ENCODE measurements around the gene SIRT2. TPM values are rescaled to one million over a fixed set of nuclear protein-coding genes. Genes with fewer than 3 reads are reported as not detected.
"Not testable (repeated sequence)": the region's sequence is repeated elsewhere in the genome, so short reads cannot be mapped to it uniquely, and the experiment has no call there.

SIRT2 gene
- total RNA-seq, 1 donor from 2014 or later, result 41.3 TPM

GRCh38 chr19:38834590-38834989, 64.8 kb downstream of the SIRT2 start:
- H3K36me3 ChIP-seq (ENCODE audit: control insufficient read depth, insufficient read depth, low read length), result peaks cover 20% of the 10 kb centered on the region
- FAIRE-seq (no peak), DNase-seq (ENCODE audit: low read depth) (no peak)
- TF ChIP-seq CTCF (IDR thresholded peaks at IDR 0.05; ENCODE audit: insufficient read depth, low read length, severe bottlenecking), result no peak
- no peak overlapping the region for H3K4me3 ChIP-seq (ENCODE audit: low read depth, low read length)
- H3K27me3 ChIP-seq (ENCODE audit: control insufficient read depth, insufficient read depth, low read length), result no peaks in the 10 kb centered on the region

GRCh38 chr19:38834104-38834490, 65.3 kb downstream of the SIRT2 start:
- no peak overlapping the region for H3K4me3 ChIP-seq (ENCODE audit: low read depth, low read length)

GRCh38 chr19:38833092-38833425, 66.4 kb downstream of the SIRT2 start:
- FAIRE-seq (no peak), DNase-seq (ENCODE audit: low read depth) (no peak)
- H3K36me3 ChIP-seq (ENCODE audit: control insufficient read depth, insufficient read depth, low read length), result peaks cover 14% of the 10 kb centered on the region
- no peaks in the 10 kb centered on the region for H3K27me3 ChIP-seq (ENCODE audit: control insufficient read depth, insufficient read depth, low read length)
- no peak overlapping the region for H3K4me3 ChIP-seq (ENCODE audit: low read depth, low read length)
- TF ChIP-seq CTCF (IDR thresholded peaks at IDR 0.05; ENCODE audit: insufficient read depth, low read length, severe bottlenecking), result no peak

More at GRCh38 chr19:38834104-38834490, 65.3 kb downstream of the SIRT2 start:
- no peak for TF ChIP-seq CTCF (IDR thresholded peaks at IDR 0.05; ENCODE audit: insufficient read depth, low read length, severe bottlenecking)
- no peak for FAIRE-seq
- DNase-seq (ENCODE audit: low read depth), result no peak
- H3K36me3 ChIP-seq (ENCODE audit: control insufficient read depth, insufficient read depth, low read length), result peaks cover 17% of the 10 kb centered on the region
- no peaks in the 10 kb centered on the region for H3K27me3 ChIP-seq (ENCODE audit: control insufficient read depth, insufficient read depth, low read length)

GRCh38 chr19:38831142-38831605, 68.2 kb downstream of the SIRT2 start:
- no peak for TF ChIP-seq CTCF (IDR thresholded peaks at IDR 0.05; ENCODE audit: insufficient read depth, low read length, severe bottlenecking)
- peak; percentile 88 for DNase-seq (ENCODE audit: low read depth)
- Histone ChIP-seq H3K27me3 (ENCODE audit: control insufficient read depth, insufficient read depth, low read length) (no peaks in the 10 kb centered on the region), H3K36me3 (ENCODE audit: control insufficient read depth, insufficient read depth, low read length) (peaks cover 11% of the 10 kb centered on the region), H3K4me3 (ENCODE audit: low read depth, low read length) (peak overlapping the region; percentile 66)
- no peak for FAIRE-seq

- FAIRE-seq, result no peak
- DNase-seq (ENCODE audit: low read depth), result no peak
- H3K4me3 ChIP-seq (ENCODE audit: low read depth, low read length), result no peak overlapping the region
Observed at GRCh38 chr19:38830039-38830733, 69.2 kb downstream of the SIRT2 start.

GRCh38 chr19:38829203-38829602, 70.2 kb downstream of the SIRT2 start:
- not testable (repeated sequence) for FAIRE-seq; H3K27me3 ChIP-seq (ENCODE audit: control insufficient read depth, insufficient read depth, low read length); DNase-seq (ENCODE audit: low read depth); H3K36me3 ChIP-seq (ENCODE audit: control insufficient read depth, insufficient read depth, low read length); H3K4me3 ChIP-seq (ENCODE audit: low read depth, low read length)

More at GRCh38 chr19:38830039-38830733, 69.2 kb downstream of the SIRT2 start:
- TF ChIP-seq CTCF (IDR thresholded peaks at IDR 0.05; ENCODE audit: insufficient read depth, low read length, severe bottlenecking), result no peak
- H3K27me3 ChIP-seq (ENCODE audit: control insufficient read depth, insufficient read depth, low read length), result no peaks in the 10 kb centered on the region
- H3K36me3 ChIP-seq (ENCODE audit: control insufficient read depth, insufficient read depth, low read length), result peaks cover 9% of the 10 kb centered on the region

Other genes starting within 250 kb of the SIRT2 start
- 6.6 and 6.8 TPM in 2 replicates for gene CAPN12, start 155.1 kb downstream of the SIRT2 start, total RNA-seq
- 11.3 and 406 TPM in 2 replicates for gene LGALS7, start 126.1 kb downstream of the SIRT2 start, total RNA-seq
- 1,636 and 4,049 TPM in 2 replicates for gene LGALS7B, start 110.4 kb downstream of the SIRT2 start, total RNA-seq
- gene LGALS4, start 86.7 kb downstream of the SIRT2 start, total RNA-seq, result 0.64 and 1.1 TPM in 2 replicates
- gene ECH1, start 67.8 kb downstream of the SIRT2 start, total RNA-seq, result 44.5 and 51.1 TPM in 2 replicates
- gene HNRNPL, start 49.6 kb downstream of the SIRT2 start, total RNA-seq, result 172 and 246 TPM in 2 replicates
- 8.7 and 12.3 TPM in 2 replicates for gene RINL, start 21.3 kb downstream of the SIRT2 start, total RNA-seq
- gene NFKBIB, start 351 bp upstream of the SIRT2 start, total RNA-seq, result 23.2 and 25.9 TPM in 2 replicates
- gene CCER2, start 12.6 kb upstream of the SIRT2 start, total RNA-seq, result 0.13 TPM in 1 of 2 replicates, not detected in the other
- 5.4 and 8.2 TPM in 2 replicates for gene SARS2, start 31.1 kb upstream of the SIRT2 start, total RNA-seq
- gene MRPS12, start 31.3 kb upstream of the SIRT2 start, total RNA-seq, result 56.5 and 62.4 TPM in 2 replicates
- gene FBXO17, start 76.1 kb upstream of the SIRT2 start, total RNA-seq, result 5.0 and 11.6 TPM in 2 replicates
- 5.3 and 5.8 TPM in 2 replicates for gene FBXO27, start 132.9 kb upstream of the SIRT2 start, total RNA-seq
- 0.53 and 0.77 TPM in 2 replicates for gene ACP7, start 184.8 kb upstream of the SIRT2 start, total RNA-seq
- gene PAK4, start 226.2 kb upstream of the SIRT2 start, total RNA-seq, result 4.5 and 6.8 TPM in 2 replicates

Measured in bronchial epithelial cell (primary cell).